ENCODE results near the gene SRGAP1.

SRGAP1 gene

DNA sequence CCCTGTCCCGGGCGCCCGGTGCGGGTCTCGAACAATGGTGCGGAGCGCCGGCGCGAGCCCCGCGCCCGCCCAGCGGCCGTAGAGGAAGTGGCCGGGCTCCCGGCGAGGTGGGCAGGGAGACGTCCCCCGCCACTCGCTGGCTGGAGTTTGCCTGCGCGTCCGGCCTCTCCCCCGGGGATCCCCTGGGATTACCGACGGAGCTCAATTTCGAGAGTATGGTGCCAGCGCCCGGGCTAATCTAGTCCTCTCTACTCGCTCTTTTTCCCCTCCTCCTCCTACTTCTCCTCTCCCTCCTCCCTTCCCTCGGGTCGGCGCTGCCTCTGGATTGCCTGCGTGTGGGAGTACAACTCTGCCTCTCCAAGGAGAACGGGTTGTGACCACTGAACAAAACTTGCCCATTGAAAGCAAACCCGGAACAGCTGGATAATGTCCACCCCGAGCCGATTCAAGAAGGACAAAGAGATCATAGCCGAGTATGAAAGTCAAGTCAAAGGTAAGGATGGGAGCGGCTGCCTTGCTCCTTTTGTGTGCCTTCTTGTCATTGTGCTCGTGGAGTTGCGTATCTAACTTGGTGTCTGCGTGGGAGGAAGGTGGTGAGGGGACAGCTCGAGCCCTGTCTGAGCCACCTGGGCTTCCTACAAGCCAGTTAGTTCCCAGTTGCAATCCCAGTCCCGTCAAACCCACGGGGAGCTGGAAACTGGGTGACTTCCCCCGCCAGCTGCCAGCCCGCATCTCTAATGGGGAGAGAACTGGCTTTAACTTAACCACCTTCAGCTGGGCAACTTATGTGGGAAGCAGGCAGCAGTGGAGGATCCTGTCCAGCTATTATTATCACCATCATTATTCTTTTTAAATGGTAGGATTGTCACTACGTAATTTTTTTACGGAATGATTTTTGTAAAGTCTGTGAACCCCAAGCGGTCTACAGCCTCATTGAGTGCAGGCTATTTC, at the start of gene SRGAP1:
TSS of gene SRGAP1 (plus strand) at position 310 of the 951 bp plus-strand sequence. CDS start at position 427, 117 bp downstream.
- DNase-seq (ENCODE audit: low spot score): peak; percentile 48

DNA sequence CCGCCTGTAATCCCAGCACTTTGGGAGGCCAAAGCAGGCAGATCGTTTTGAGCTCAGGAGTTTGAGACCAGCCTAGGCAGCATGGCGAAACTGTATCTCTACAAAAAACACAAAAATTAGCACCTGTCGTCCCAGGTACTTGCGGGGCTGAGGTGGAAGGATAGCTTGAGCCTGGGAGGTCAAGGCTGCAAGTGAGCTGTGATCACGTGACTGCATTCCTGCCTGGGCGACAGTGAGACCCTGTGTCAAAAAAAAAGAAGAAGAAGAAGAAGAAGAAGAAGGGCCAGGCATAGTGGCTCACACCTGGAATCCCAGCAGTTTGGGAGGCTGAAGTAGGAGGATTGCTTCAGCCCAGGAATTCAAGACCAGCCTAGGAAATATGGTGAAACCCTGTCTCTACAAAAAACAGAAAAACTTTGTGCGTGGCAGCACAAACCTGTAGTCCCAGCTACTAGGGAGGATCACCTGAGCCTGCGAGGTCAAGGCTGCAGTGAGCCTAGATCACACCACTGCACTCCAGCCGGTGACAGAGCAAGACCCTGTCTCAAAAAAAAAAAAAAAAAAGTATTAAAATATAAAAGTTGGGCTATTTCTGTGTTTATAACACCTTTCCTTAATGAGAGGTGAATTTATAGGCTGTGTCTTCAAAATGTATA, 49.3 kb upstream of the SRGAP1 start:
- DNase-seq (ENCODE audit: low spot score): no peak

DNA sequence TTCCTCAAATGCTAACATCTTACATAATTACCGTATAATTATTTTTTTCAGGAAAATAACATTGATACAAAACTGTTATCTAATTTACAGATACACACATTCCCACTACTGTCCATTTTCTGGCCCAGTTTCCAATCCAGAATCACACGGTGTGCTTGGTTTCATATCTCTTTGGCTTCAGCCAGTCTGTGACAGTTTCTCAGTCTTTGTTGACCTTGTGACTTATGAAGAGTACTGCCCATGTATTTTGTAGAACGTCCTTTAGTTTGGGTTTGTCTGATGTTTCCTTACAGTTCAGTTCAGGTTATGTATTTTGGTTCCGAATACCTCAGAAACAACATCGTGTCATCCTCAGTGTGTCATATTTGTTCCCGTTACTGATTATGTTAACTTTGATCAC, 48.6 kb upstream of the SRGAP1 start:
- no peak for DNase-seq (ENCODE audit: low spot score)

DNA sequence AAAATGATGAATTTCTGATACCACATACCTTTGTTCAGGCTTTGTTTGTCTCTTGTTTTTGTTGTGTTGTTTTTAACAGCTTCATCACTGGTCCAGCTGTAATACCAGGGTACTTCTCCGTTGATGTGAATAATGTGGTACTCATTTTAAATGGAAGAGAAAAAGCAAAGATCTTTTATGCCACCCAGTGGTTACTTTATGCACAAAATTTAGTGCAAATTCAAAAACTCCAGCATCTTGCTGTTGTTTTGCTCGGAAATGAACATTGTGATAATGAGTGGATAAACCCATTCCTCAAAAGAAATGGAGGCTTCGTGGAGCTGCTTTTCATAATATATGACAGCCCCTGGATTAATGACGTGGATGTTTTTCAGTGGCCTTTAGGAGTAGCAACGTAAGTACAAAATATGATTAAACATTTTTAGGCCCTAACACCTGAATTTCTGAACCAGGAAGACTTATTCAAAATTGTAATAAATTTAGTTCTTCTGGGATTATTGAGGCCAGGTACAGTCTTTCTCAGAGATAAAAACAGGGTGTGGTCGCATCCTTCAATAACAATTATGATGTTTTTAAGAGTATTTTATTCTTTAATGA, 42.4 kb upstream of the SRGAP1 start:
- DNase-seq (ENCODE audit: low spot score): peak; percentile 17

DNA sequence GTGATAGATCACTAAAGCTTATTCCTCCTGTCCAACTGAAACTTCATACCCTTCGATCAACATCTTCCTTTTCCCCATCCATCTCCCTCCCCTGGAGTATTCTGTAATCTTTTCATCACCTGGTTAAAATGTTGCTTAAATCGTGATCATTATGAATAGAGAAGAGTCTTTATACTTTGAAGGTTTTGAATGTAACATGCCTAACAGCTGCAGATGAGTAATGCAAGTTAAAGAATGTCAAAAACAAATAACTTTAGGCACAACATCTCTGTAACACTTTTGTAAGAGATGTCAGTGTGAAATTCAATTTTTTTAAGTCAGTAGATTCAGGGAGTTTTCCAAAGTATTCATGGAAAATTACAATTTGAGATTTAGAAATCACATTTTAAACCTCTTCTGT, 39.8 kb upstream of the SRGAP1 start:
- no peak for DNase-seq (ENCODE audit: low spot score)

DNA sequence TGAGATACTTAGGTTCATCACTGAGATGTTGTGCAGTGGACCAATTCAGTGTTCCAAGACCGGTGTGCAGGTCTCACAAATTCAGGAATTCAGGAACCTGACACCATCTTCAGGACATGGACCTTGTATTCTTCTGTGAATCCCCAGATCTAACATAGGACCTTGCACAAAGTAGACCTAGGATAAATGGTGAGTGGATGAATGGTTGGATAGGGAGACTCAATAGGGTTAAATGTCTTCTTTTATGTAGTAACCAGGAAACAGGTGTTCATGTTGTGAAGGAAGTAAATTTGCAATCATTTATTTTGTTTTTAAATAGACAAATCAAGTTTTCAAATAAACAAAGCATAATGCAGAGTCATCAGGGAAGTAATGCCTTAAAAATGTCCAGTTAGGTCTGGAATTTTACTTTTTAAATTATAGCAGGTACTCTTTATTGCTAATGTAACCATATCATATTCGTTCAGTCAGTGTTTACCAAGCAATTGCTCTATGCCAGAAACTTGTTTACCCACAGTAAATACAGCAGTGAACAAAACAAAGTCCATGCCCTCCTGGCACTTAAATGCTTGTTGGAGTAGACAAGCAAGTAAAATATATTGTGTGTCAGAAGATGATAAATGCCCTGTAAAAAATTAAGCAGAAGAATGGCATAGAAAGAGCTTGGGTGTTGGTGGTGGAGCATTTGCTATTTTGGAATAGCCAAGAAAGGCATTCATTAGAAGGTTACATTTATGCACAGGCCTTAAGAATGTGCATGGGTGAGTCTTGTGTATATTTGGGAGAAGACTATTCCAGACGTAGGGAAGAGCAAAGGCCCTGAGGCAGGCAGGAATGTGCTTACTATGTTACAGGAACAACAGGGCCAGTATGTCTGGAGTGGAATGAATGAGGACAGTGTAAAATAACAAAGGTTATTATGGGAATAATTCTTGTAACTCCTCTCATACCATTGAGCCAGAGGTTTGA, 38.5 kb upstream of the SRGAP1 start:
- no peak for DNase-seq (ENCODE audit: low spot score)

DNA sequence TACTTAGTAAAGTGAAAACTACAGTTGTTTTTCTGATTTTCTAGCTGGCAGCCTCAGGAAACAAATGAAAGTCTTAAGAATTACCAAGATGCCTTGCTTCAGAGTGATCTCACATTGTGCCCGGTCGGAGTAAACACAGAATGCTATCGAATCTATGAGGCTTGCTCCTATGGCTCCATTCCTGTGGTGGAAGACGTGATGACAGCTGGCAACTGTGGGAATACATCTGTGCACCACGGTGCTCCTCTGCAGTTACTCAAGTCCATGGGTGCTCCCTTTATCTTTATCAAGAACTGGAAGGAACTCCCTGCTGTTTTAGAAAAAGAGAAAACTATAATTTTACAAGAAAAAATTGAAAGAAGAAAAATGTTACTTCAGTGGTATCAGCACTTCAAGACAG, 35.9 kb upstream of the SRGAP1 start:
- no peak for DNase-seq (ENCODE audit: low spot score)

DNA sequence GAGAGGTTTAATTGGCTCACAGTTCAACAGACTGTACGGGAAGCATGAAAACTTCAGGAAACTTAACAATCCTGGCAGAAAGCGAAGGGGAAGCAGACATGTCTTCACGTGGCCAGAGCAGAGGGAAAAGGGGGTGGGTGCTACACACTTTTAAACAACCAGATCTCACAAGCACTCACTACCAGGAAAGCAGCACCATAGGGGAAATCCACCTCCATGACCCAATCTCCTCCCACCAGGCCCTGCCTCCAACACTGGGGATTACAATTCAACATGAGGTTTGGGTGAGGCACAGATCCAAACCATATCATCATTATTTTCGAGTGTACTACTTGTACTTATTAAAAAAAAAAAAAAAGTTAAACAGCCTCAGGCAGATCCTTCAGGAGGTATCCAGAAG, 34.9 kb upstream of the SRGAP1 start:
- no peak for DNase-seq (ENCODE audit: low spot score)

DNA sequence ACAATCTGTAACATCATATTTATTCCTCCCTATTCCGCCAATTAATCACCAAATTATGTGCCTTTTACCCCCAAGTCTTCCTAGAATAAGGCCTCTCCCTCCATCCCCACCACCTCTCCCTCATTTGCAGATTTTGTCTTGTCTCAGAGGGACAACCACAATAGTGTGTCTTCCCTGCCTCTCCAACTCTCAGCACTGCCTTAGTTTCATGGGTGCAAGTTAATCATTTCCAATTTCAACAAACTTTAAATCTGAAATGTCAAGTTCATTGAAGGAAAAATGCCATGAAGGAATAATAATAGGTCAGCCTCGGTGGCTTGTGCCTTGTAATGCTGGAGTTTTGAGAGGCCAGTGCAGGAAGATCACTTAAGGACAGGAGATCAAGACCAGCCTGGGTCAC, 33.2 kb upstream of the SRGAP1 start:
- no peak for DNase-seq (ENCODE audit: low spot score)

DNA sequence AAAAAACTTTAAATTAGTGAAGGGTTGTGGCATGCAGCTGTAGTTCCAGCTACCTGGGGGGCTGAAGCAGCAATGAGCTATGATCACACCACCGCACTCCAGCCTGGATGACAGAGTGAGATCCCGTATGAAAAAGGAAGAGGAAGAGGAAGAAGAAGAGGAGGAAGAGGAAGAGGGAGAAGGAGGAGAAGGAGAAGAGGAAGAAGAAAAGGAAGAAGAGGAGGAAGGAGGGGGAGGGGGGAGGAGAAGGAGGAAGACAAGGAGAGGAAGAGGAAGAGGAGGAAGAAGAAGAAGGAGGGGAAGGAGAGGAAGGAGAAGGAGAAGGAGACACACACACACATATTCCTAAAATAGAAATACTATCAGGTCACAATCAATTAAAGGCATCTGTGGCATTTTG, 32.7 kb upstream of the SRGAP1 start:
- no peak for DNase-seq (ENCODE audit: low spot score)

DNA sequence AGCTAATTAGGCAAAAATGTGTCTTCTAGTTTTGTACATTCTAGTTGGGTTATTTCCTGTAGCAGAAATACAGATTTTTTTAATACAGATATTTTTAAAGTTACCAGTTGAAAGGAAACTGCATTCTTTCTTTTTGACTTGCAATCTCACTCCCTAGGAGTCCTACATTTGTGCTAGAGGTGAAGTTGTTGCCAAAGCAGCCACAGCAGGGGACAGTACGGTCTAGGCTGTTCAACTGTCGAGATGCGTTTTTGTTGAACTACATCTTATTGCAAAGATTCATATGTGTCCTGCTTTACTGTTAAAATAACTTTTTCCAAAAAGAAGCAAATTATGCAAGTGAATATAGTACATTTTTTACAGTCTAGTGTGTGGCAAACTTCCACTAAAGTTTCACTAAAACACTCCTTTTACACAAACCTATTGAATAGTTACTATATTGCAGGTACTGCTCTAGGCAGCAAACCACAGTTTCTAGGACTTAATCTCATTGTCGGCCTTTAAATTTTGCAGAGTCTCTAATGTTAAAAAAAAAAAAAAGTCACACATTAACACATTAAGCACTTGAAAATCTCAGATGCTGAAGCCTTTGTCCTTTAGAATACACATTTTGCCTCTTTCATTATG, 30.2 kb upstream of the SRGAP1 start:
- DNase-seq (ENCODE audit: low spot score): no peak

DNA sequence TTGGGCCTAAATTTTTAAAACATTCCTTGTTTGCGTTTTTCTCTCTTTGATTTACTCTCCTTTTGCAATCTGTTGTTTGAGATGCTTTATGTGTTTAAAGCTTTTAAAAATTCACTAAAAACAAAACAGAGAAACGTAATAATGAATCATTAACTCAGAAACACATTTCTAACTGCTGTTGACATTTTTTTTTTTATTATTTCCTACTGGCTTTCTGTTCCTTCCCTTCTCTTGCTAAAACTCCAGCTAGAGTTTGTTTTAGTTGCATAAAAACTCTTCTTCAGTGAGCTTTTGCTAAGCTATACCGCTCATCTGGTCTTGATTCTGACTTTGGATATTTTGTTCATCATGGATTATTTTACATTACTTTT, 29.0 kb upstream of the SRGAP1 start:
- DNase-seq (ENCODE audit: low spot score): no peak

DNA sequence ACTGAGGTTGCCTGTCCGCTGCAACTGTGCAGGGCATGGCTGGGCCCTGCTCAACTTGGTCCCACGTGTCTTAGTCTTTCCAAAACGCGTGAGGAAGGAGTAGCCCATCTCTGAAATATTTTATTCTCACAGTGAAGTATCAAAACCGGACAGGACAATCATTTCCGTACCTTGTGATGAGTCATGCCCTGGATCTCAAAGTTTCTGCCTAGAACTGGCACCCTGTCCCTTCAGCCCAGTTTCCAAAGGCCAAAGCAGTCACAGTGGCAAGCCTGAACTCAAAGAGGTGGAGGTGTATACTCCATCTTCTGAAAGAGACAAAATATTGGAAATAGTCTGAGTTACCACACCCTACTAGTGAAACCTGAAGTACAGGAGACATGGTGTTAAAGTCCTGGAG, 28.5 kb upstream of the SRGAP1 start:
- DNase-seq (ENCODE audit: low spot score): no peak

DNA sequence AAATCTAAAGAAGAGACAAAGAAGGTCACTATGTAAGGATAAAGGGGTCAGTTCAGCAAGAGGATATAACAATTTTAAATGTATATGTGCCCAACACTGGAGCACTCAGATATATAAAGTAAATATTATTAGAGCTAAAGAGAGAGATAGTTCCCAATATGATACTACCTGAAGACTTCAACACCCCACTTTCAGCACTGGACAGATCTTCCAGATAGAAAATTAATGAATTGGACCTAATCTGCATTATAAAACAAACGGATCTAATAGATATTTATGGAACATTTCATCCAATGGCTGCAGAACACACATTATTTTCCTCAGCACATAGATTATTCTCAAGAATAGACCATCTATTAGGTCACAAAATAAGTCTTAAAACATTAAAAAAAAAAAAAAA, 24.1 kb upstream of the SRGAP1 start:
- DNase-seq (ENCODE audit: low spot score): no peak

DNA sequence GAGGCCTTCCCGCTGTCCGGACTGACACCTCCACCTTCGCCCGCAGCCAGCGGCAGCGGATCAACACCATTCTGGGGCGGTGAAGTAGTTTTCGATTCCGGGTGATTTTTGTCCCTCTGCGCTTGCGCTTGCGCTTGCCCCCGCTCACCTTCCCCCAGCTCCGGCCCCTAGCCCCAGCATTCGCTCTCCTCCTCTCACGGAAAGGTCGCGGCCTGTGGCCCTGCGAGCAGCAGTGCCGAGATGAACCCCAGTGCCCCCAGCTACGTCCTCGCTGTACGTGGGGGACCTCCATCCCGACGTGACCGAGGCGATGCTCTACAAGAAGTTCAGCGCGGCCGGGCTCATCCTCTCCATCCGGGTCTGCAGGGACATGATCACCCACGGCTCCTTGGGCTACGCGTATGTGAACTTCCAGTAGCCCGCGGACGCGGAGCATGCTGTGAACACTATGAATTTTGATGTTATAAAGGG, 22.7 kb upstream of the SRGAP1 start:
- DNase-seq (ENCODE audit: low spot score): no peak

DNA sequence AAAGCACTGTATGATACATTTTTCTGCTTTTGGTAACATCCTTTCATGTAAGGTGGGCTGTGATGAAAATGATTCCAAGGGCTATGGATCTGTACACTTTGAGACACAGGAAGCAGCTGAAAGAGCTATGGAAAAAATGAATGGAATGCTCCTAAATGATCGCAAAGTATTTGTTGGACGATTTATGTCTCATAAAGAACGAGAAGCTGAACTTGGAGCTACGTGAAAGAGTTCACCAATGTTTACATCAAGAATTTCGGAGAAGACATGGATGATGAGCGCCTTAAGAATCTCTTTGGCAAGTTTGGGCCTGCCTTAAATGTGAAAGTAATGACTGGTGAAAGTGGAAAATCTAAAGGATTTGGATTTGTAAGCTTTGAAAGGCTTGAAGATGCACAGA, 22.1 kb upstream of the SRGAP1 start:
- no peak for DNase-seq (ENCODE audit: low spot score)

DNA sequence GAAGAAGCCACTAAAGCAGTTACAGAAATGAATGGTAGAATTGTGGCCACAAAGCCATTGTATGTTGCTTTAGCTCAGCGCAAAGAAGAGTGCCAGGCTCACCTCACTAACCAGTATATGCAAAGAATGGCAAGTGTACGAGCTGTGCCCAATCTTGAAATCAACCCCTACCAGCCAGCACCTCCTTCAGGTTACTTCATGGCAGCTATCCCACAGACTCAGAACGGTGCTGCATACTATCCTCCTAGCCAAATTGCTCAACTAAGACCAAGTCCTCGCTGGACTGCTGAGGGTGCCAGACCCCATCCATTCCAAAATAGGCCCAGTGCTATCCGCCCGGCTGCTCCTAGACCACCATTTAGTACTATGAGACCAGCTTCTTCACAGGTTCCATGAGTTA, 21.5 kb upstream of the SRGAP1 start:
- no peak for DNase-seq (ENCODE audit: low spot score)

DNA sequence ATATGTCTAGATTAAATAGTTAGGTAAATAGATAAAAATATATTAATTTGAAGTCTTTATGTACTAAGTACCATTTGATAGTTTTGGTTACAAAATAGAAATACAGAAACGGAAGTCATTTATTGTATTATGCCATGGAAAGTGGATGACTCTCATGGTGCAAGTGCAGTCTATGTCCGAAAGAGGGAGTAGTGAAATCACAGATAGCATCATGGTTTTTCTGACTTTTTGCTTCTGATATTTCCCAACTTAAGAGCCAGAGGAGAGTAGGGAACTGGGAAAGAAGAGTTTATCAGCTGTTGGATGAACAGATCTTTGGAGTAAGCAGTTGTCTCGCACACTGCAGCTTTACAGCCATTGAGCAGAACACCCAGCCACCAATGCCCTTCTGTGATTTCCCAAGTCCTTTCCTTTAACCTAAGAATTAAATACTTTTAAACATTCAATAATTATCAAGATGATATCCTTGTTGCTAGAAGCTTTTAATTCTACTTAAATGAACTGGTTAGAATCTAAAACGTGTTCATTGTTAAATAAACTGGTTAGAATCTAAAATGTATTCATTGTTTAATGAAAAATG, 18.4 kb upstream of the SRGAP1 start:
- DNase-seq (ENCODE audit: low spot score): peak; percentile 43

DNA sequence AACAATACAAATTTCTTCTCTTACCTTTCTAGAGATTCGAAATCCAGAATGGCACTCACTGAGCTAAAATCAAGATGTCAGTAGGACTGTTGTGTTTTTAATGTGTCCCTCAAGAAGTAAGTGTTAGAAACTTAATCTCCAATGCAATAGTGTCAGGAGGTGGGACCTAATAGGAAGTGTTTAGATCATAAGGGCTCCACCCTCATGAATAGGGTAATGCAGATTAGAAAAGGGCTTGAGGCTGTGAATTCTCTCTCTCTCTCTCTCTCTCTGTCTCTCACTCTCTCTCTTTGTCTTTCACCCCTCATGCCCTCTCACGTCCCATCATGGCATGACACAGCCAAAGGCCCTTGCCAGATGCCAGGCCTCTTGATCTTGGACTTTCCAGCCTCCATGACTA, 15.6 kb upstream of the SRGAP1 start:
- DNase-seq (ENCODE audit: low spot score): no peak

DNA sequence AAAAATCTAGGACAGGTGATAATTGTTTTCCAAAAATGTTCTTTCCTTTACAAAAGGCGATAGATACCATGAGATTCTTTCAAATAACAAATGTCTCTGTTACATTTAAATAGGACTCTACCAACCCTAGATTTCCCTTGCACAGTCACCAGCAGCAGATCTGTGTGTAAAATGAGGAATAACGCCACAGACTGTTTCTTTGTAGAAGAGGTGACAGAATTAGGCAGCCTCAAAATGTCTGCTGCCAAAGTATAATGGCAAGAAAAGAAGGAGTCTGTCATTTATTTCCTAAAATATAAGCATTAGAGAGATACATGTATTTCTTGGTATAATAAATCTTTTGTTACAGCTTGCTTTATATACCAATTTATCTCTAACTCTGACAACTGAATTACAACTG, 8.5 kb upstream of the SRGAP1 start:
- DNase-seq (ENCODE audit: low spot score): no peak

DNA sequence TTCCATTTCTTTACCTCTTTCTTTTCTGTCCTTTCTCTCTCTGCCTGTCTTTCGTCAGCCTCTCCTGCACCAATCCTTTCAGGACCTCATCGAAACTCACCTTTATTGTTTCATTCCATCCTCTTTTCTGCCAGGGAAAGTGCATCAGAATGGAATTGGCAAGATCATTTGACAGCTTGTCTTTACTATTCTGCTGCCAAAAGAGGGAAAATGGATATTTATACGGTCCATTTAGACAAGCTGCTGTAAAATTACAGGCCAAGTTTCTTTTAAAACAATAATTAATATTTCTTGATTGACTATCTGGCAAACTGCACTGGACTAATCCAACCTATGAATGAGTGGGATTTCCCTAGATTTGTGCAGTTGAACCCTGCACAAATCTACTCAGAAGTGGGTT, 7.6 kb upstream of the SRGAP1 start:
- no peak for DNase-seq (ENCODE audit: low spot score)

Data from SW480 (cell line).